Bronchial epithelial cell (primary cell): Measurements from ENCODE around the gene MYO1A. TPM values are rescaled to one million over a fixed set of nuclear protein-coding genes. Genes with fewer than 3 reads are reported as not detected.

Source experiments
- DNase-seq: peaks from one replicate; pipeline ENCODE4 v3.0.0-alpha.2; 2010; ENCODE audit warnings: low read depth
- FAIRE-seq: peaks from 2 replicates; lab custom pipeline; 2011; peaks lifted over from hg19 to GRCh38; lab: Jason Lieb, UNC
- H3K27me3 ChIP-seq: 2 replicates; pipeline ENCODE4 v1.5.1; 2011; ENCODE audit warnings: low read length; ENCODE audit not compliant: control insufficient read depth, insufficient read depth
- H3K36me3 ChIP-seq: 2 replicates; pipeline ENCODE4 v1.5.1; 2011; ENCODE audit warnings: low read length; ENCODE audit not compliant: control insufficient read depth, insufficient read depth
- H3K4me3 ChIP-seq: 2 replicates; pipeline ENCODE4 v1.5.1; 2011; ENCODE audit warnings: mild to moderate bottlenecking, low read depth, low read length, control low read depth
- total RNA-seq: library from RNA; depleted of rRNA; stranded (reverse); fragments of >200 nt; gene quantifications from 2 replicates; pipeline ENCODE4 v1.2.1, GENCODE V29; 2014
- TF ChIP-seq, protein P1 (sequence below): IDR thresholded peaks from 2 replicates; pipeline ENCODE4 v1.5.1; 2011; ENCODE audit warnings: mild to moderate bottlenecking, moderate library complexity, low read length, control low read depth, inconsistent platforms; ENCODE audit not compliant: insufficient read depth, severe bottlenecking

Gene MYO1A
- total RNA-seq, 1 donor from 2014 or later: under 0.01 TPM

DNA sequence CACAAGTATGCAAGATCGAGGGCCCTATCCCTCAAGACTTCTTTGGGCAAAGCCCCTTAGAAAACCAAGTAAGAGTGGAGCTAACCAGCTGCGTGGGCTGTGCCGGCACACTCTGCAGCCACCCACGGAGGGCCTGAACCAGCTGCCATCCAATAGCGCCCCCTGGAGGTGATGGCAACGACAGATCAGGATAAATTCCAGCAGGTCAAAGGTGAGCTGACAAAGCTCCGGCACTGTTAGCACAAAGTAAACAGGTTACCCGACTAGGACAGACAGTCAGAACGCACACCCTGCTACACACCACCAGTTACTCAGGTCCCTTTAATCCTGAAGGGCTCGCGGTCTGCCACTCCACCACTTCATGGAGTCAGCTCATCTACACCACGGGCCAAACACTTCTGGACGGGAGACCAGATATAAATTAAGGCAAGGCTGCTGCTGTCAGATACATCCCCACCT lies 48.5 kb downstream of the MYO1A start:
- Histone ChIP-seq H3K27me3 (no peaks in the 10 kb centered on the region), H3K4me3 (no peak overlapping the region), H3K36me3 (peaks cover 8% of the 10 kb centered on the region)
- TF ChIP-seq, protein P1, sequence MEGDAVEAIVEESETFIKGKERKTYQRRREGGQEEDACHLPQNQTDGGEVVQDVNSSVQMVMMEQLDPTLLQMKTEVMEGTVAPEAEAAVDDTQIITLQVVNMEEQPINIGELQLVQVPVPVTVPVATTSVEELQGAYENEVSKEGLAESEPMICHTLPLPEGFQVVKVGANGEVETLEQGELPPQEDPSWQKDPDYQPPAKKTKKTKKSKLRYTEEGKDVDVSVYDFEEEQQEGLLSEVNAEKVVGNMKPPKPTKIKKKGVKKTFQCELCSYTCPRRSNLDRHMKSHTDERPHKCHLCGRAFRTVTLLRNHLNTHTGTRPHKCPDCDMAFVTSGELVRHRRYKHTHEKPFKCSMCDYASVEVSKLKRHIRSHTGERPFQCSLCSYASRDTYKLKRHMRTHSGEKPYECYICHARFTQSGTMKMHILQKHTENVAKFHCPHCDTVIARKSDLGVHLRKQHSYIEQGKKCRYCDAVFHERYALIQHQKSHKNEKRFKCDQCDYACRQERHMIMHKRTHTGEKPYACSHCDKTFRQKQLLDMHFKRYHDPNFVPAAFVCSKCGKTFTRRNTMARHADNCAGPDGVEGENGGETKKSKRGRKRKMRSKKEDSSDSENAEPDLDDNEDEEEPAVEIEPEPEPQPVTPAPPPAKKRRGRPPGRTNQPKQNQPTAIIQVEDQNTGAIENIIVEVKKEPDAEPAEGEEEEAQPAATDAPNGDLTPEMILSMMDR: peak; percentile 86
- DNase-seq (peak; percentile 54), FAIRE-seq (no peak)

DNA sequence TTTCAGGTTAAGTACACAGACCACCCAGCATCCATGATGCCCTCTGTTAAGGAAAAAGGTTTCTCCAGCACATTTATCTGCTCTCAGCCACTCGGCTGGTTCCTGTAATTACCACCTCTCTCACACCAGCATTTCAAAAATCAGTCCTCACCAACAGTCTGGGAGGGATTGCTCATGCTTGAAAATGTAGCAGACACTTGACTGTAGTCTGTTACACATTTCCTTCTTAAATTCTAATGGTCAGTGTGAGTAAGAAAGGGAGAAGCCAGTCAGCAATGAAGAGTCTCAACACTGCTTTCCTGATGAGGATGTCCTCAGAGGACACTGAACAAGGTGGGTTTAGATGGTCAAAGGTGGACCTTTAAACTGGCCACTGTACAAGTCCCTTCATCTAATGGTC lies 49.5 kb downstream of the MYO1A start:
- no peak for DNase-seq
- TF ChIP-seq, protein P1: no peak
- Histone ChIP-seq H3K4me3 (no peak overlapping the region), H3K27me3 (no peaks in the 10 kb centered on the region), H3K36me3 (peaks cover 8% of the 10 kb centered on the region)
- FAIRE-seq: no peak

DNA sequence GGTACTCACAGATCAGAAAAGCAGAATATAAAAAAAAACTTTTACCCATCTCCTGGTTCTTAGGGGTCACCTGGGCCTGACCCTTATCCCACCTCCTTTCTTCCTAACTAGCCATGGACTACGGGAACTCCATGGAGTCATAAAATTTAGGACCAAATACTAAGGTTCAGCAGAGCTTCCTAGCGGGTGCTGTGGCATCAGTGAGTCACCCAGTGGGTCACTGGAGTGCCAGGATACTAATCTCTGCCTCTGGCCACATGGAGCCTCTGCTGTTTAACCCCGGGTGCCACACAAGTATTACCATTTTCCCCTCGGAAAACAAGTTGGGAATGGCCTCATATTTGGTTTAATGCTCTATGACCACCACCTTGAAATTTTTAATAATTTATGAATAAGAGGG lies 50.5 kb downstream of the MYO1A start:
- Histone ChIP-seq H3K36me3 (peaks cover 8% of the 10 kb centered on the region), H3K4me3 (no peak overlapping the region), H3K27me3 (no peaks in the 10 kb centered on the region)
- DNase-seq (no peak), FAIRE-seq (no peak)
- TF ChIP-seq, protein P1: no peak

DNA sequence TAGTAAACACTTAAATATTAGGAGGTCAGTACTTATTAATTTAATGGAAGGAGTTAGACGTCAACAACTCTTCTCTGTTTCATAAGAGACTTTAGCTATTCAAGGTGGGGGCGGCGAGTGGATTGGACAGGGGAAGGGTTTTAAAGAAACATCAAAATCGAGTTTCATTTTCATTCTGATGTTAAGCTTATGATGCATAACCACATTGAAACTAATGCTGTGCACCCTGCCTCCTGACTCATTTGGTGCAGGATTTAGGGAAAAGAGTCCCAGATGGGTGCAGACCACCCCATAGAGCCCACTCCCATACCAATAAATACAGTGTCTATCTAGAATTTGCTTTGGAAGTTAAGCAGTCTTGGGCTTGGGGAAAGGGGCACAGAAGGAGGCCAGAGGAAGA lies 50.9 kb downstream of the MYO1A start:
- FAIRE-seq (no peak), DNase-seq (no peak)
- Histone ChIP-seq H3K36me3 (peaks cover 7% of the 10 kb centered on the region), H3K4me3 (no peak overlapping the region), H3K27me3 (no peaks in the 10 kb centered on the region)
- TF ChIP-seq, protein P1: no peak

DNA sequence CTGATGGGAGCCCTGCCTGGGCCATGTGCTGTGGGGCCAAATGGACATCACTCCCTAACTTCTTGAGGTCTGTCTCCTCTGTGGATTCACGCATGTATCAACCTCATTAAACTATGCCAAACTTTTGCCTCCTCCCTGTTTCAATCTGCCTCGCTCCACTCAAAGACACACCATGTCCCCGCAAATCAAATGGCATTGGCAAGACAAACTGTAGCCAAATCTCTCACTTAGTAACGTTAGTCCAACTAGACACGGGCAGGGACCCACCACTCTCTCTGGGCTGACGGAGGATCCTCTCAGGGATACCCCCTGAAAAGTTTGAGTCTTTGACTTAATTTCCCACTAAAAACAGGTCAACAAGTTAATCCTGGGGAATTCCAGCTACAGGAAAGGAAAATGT lies 51.6 kb downstream of the MYO1A start:
- Histone ChIP-seq H3K4me3 (no peak overlapping the region), H3K36me3 (peaks cover 7% of the 10 kb centered on the region), H3K27me3 (no peaks in the 10 kb centered on the region)
- TF ChIP-seq, protein P1: no peak
- FAIRE-seq (peak; percentile 77), DNase-seq (no peak)
